ENCODE data around the gene PEX1.

DNA sequence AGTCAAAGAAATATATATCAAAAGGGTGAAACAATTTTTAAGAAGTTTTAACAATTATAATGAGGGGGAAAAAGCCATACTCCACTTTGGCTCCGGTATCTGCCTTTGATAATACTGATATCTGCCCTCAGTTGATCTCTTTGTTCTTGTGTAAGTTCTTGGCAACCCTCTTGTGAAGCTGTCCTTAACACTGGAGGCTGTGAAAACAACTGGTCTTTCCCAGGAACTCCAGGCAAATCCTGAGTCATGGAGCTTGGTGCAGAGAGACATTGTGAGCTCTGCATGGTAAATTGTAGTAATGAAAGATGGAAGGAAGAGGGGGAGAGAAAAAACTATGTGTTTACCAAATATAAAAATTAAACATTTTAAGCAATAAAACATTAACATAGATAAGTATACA lies 38.7 kb downstream of the PEX1 start:
- TF ChIP-seq, protein P1, sequence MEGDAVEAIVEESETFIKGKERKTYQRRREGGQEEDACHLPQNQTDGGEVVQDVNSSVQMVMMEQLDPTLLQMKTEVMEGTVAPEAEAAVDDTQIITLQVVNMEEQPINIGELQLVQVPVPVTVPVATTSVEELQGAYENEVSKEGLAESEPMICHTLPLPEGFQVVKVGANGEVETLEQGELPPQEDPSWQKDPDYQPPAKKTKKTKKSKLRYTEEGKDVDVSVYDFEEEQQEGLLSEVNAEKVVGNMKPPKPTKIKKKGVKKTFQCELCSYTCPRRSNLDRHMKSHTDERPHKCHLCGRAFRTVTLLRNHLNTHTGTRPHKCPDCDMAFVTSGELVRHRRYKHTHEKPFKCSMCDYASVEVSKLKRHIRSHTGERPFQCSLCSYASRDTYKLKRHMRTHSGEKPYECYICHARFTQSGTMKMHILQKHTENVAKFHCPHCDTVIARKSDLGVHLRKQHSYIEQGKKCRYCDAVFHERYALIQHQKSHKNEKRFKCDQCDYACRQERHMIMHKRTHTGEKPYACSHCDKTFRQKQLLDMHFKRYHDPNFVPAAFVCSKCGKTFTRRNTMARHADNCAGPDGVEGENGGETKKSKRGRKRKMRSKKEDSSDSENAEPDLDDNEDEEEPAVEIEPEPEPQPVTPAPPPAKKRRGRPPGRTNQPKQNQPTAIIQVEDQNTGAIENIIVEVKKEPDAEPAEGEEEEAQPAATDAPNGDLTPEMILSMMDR (IDR thresholded peaks at IDR 0.05), result no peak
- no peak for TF ChIP-seq POLR2A (IDR thresholded peaks at IDR 0.05)
